RWPE2 (cell line): ENCODE measurements around the gene MTG1.
"Not testable (repeated sequence)": the region's sequence is repeated elsewhere in the genome, so short reads cannot be mapped to it uniquely, and the experiment has no call there.

Source experiments
- ATAC-seq: fragments of 200-7000 bp; cut with Tn5 transposase; 3 replicates; pipeline ENCODE4 v1.9.1; 2021; ENCODE audit warnings: low read depth
- DNase-seq: peaks from one replicate; pipeline ENCODE4 v3.0.0-alpha.2; 2020; ENCODE audit warnings: low spot score
- H3K27ac ChIP-seq: fragments of 450-650 bp; 2 replicates; pipeline ENCODE4 v1.5.1; 2017; ENCODE audit warnings: mild to moderate bottlenecking; ENCODE audit not compliant: poor library complexity, severe bottlenecking
- H3K27me3 ChIP-seq: fragments of 250-450 bp; sonication (Bioruptor Pico); 2 replicates; pipeline ENCODE4 v1.5.1; 2021; ENCODE audit warnings: mild to moderate bottlenecking, moderate library complexity; ENCODE audit not compliant: insufficient read depth, poor library complexity, severe bottlenecking
- H3K36me3 ChIP-seq: fragments of 250-450 bp; sonication (Bioruptor Pico); 2 replicates; pipeline ENCODE4 v1.5.1; 2020; ENCODE audit warnings: low read depth, mild to moderate bottlenecking, moderate library complexity
- H3K4me1 ChIP-seq: fragments of 250-450 bp; sonication (Bioruptor Pico); 2 replicates; pipeline ENCODE4 v1.5.1; 2021; ENCODE audit warnings: mild to moderate bottlenecking, moderate library complexity; ENCODE audit not compliant: insufficient read depth, poor library complexity, severe bottlenecking
- H3K4me3 ChIP-seq: fragments of 250-450 bp; sonication (Bioruptor Pico); 2 replicates; pipeline ENCODE4 v1.5.1; 2021; ENCODE audit warnings: mild to moderate bottlenecking, moderate library complexity; ENCODE audit not compliant: severe bottlenecking
- H3K9me3 ChIP-seq: fragments of 250-450 bp; sonication (Bioruptor Pico); 2 replicates; pipeline ENCODE4 v1.5.1; 2021; ENCODE audit warnings: mild to moderate bottlenecking, moderate library complexity; ENCODE audit not compliant: severe bottlenecking
- CTCF ChIP-seq: fragments of 450-650 bp; IDR thresholded peaks from one replicate; pipeline ENCODE4 v1.5.1; 2017; ENCODE audit warnings: mild to moderate bottlenecking, moderate library complexity; ENCODE audit not compliant: poor library complexity, severe bottlenecking

The MTG1 gene

GRCh38 chr10:133438711-133439273 is 44.8 kb downstream of the MTG1 start:
- Histone ChIP-seq H3K27me3 (no peaks in the 10 kb centered on the region), H3K9me3 (no peaks in the 10 kb centered on the region), H3K4me1 (no peaks in the 10 kb centered on the region), H3K36me3 (no peaks in the 10 kb centered on the region), H3K27ac (no peak overlapping the region), H3K4me3 (no peak overlapping the region)
- DNase-seq (no peak), ATAC-seq (no peak; the same call in 2 of the 3 replicates)
- TF ChIP-seq CTCF = peak; percentile 30

GRCh38 chr10:133439517-133440461 is 45.8 kb downstream of the MTG1 start:
- ATAC-seq (no peak), DNase-seq (no peak)
- H3K9me3 ChIP-seq = no peaks in the 10 kb centered on the region
- TF ChIP-seq CTCF = no peak
- H3K4me3 ChIP-seq = no peak overlapping the region
- no peak overlapping the region for H3K27ac ChIP-seq
- no peaks in the 10 kb centered on the region for H3K36me3 ChIP-seq
- H3K27me3 ChIP-seq = no peaks in the 10 kb centered on the region
- no peaks in the 10 kb centered on the region for H3K4me1 ChIP-seq

DNA sequence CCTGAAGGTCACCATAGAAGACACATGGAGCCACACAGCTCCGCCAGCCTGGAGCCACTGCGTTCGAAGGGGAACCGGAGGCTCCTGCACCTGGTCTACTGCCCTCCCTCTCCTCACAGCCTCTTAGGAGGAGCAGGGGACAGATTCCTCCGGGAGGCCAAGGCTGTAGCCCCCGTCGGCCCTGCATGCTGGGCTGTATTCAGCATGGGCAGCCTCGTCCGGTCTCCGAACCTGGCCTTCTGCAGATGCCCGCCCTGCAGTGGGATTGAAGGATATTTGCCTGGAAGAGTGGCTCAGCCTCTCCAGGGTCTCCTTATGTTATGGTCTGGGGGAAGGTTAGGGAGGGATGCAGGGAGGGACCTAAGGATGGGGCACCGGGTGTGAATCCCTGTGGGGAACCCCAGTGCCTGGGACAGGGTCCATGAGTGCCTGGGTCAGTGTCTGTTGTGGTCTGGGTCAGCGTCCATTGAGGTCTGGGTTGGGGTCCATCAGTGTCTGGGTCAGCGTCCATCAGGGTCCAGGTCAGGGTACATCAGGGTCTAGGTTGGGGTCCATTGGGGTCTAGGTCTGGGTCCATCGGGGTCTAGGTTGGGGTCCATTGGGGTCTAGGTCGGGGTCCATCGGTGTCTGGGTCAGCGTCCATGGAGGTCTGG is 46.8 kb downstream of the MTG1 start:
- H3K9me3 ChIP-seq = no peaks in the 10 kb centered on the region
- no peak for TF ChIP-seq CTCF
- no peaks in the 10 kb centered on the region for H3K27me3 ChIP-seq
- ATAC-seq (no peak), DNase-seq (no peak)
- no peak overlapping the region for H3K4me3 ChIP-seq
- H3K36me3 ChIP-seq = no peaks in the 10 kb centered on the region
- H3K4me1 ChIP-seq = no peaks in the 10 kb centered on the region
- H3K27ac ChIP-seq = no peak overlapping the region

DNA sequence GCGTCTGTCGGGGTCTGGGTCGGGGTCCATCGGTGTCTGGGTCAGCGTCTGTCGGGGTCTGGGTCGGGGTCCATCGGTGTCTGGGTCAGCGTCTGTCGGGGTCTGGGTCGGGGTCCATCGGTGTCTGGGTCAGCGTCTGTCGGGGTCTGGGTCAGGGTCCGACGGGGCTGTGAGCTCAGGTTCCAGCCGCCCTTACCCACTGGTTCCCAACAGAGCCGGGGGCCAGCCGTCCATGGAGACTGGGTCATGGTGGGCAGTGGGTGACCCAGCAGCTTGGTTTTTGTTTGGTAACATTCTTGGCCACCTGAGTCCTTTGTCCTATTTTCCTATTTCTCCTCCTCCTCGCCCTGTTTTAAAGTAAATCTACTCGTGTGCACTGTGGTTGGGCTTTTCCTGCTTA is 47.4 kb downstream of the MTG1 start:
- H3K27me3 ChIP-seq, H3K27ac ChIP-seq, ATAC-seq, H3K36me3 ChIP-seq, H3K4me1 ChIP-seq, H3K4me3 ChIP-seq, H3K9me3 ChIP-seq, DNase-seq: not testable (repeated sequence)

- H3K36me3 ChIP-seq = no peaks in the 10 kb centered on the region
- H3K4me1 ChIP-seq = no peaks in the 10 kb centered on the region
- H3K9me3 ChIP-seq = no peaks in the 10 kb centered on the region
- no peaks in the 10 kb centered on the region for H3K27me3 ChIP-seq
- ATAC-seq = no peak
- no peak for TF ChIP-seq CTCF
- no peak overlapping the region for H3K27ac ChIP-seq
- H3K4me3 ChIP-seq = no peak overlapping the region
- no peak for DNase-seq
Observed at GRCh38 chr10:133441780-133442179, 47.8 kb downstream of the MTG1 start.
